ENCODE results near the gene VTI1A.

Gene VTI1A

GRCh38 chr10:112774210-112774609, 327.2 kb downstream of the VTI1A start:
- FAIRE-seq (no peak), DNase-seq (ENCODE audit: insufficient read length, low spot score) (no peak)
- TF ChIP-seq, protein P1, sequence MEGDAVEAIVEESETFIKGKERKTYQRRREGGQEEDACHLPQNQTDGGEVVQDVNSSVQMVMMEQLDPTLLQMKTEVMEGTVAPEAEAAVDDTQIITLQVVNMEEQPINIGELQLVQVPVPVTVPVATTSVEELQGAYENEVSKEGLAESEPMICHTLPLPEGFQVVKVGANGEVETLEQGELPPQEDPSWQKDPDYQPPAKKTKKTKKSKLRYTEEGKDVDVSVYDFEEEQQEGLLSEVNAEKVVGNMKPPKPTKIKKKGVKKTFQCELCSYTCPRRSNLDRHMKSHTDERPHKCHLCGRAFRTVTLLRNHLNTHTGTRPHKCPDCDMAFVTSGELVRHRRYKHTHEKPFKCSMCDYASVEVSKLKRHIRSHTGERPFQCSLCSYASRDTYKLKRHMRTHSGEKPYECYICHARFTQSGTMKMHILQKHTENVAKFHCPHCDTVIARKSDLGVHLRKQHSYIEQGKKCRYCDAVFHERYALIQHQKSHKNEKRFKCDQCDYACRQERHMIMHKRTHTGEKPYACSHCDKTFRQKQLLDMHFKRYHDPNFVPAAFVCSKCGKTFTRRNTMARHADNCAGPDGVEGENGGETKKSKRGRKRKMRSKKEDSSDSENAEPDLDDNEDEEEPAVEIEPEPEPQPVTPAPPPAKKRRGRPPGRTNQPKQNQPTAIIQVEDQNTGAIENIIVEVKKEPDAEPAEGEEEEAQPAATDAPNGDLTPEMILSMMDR (IDR thresholded peaks at IDR 0.05; ENCODE audit: insufficient read depth, missing control alignments), result no peak

GRCh38 chr10:112774798-112775197, 327.8 kb downstream of the VTI1A start:
- no peak for FAIRE-seq
- DNase-seq (ENCODE audit: insufficient read length, low spot score), result no peak
- TF ChIP-seq, protein P1 (IDR thresholded peaks at IDR 0.05; ENCODE audit: insufficient read depth, missing control alignments), result no peak

- no peak for DNase-seq (ENCODE audit: insufficient read length, low spot score)
- no peak for FAIRE-seq
- TF ChIP-seq, protein P1 (IDR thresholded peaks at IDR 0.05; ENCODE audit: insufficient read depth, missing control alignments), result no peak
Observed at GRCh38 chr10:112775381-112775780, 328.4 kb downstream of the VTI1A start.

DNA sequence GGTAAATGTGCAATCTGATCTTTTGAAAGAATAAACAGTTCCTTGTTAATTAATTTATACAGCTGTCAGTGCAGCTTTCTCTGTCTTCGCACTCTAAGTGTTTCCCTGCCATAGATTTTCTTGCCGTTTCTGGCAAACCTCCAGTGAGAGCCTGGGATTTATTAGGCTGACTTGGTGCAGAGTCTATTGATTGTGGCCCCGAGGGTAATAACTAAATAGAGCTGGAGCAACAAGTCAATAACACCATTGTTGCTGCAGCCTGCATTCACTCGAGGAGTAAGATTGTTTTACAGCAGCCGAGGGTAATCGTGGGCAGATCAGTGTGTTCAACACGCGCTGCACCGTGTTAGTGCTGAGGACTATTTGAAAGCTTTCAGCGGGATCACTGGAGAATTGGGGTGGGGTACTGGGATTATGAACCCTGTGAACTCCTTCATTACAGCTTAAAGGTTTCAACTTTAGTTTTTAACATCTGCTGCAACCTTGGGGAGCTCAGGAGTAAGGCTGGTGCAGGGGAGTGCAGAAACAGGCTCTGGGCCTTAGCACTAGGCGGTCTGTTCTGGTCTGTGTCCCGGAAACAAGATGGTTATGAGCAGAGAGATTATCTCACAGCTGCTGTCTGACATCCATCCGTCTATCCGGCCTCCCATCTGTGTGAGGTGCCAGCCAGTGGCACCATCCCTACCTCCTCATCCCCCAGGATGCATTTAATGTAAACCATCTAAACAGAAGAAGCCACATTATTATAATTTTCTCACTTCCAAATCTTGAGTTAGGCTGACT, 329.1 kb downstream of the VTI1A start:
- FAIRE-seq, result no peak
- TF ChIP-seq, protein P1 (IDR thresholded peaks at IDR 0.05; ENCODE audit: insufficient read depth, missing control alignments), result no peak
- peak; percentile 20 for DNase-seq (ENCODE audit: insufficient read length, low spot score)

GRCh38 chr10:112778579-112778978, 331.6 kb downstream of the VTI1A start:
- FAIRE-seq (no peak), DNase-seq (ENCODE audit: insufficient read length, low spot score) (no peak)
- TF ChIP-seq, protein P1 (IDR thresholded peaks at IDR 0.05; ENCODE audit: insufficient read depth, missing control alignments), result no peak

GRCh38 chr10:112779025-112779770, 332.2 kb downstream of the VTI1A start:
- FAIRE-seq (no peak), DNase-seq (ENCODE audit: insufficient read length, low spot score) (no peak)
- TF ChIP-seq, protein P1 (IDR thresholded peaks at IDR 0.05; ENCODE audit: insufficient read depth, missing control alignments), result no peak
